Daoy (cell line): ENCODE results near the gene SOD2. TPM values are rescaled to one million over a fixed set of nuclear protein-coding genes. Genes with fewer than 3 reads are reported as not detected.
A peak's percentile ranks its signal among the peaks of the same experiment; 100 is the strongest.
"Not testable (repeated sequence)": the region's sequence is repeated elsewhere in the genome, so short reads cannot be mapped to it uniquely, and the experiment has no call there.

ENCODE experiments used
- DNase-seq: peaks from one replicate; pipeline ENCODE4 v3.0.0-alpha.2; 2015; ENCODE audit warnings: low read depth
- total RNA-seq: library from RNA; depleted of rRNA; stranded (reverse); fragments of >200 nt; shearing (Covaris generic); gene quantifications from 2 replicates; pipeline ENCODE4 v1.2.3, GENCODE V29; 2014

The SOD2 gene
- total RNA-seq, 1 experiment from 2014 or later = 244 TPM

- no peak for DNase-seq
These were observed 10.2 kb downstream of the SOD2 start for GRCh38 chr6:159682810-159683209.

GRCh38 chr6:159682295-159682694 lies 10.7 kb downstream of the SOD2 start:
- DNase-seq = no peak

GRCh38 chr6:159681191-159681880 lies 11.7 kb downstream of the SOD2 start:
- DNase-seq = no peak

- no peak for DNase-seq
These were observed 12.9 kb downstream of the SOD2 start for GRCh38 chr6:159680104-159680503.

- peak; percentile 37 for DNase-seq
These were observed 13.7 kb downstream of the SOD2 start for GRCh38 chr6:159679091-159680077.

GRCh38 chr6:159678574-159678973 lies 14.5 kb downstream of the SOD2 start:
- no peak for DNase-seq

GRCh38 chr6:159677506-159678165 lies 15.4 kb downstream of the SOD2 start:
- no peak for DNase-seq

- DNase-seq = no peak
These were observed 16.0 kb downstream of the SOD2 start for GRCh38 chr6:159676890-159677505.

- not testable (repeated sequence) for DNase-seq
These were observed 16.8 kb downstream of the SOD2 start for GRCh38 chr6:159676236-159676635.

- DNase-seq = peak; percentile 65
These were observed 27.0 kb downstream of the SOD2 start for GRCh38 chr6:159665868-159666635.

GRCh38 chr6:159663368-159663889 lies 29.6 kb downstream of the SOD2 start:
- DNase-seq = not testable (repeated sequence)

- not testable (repeated sequence) for DNase-seq
These were observed 31.1 kb downstream of the SOD2 start for GRCh38 chr6:159661977-159662376.

GRCh38 chr6:159655409-159655988 lies 37.5 kb downstream of the SOD2 start:
- no peak for DNase-seq

GRCh38 chr6:159654483-159655098 lies 38.5 kb downstream of the SOD2 start:
- peak; percentile 38 for DNase-seq

GRCh38 chr6:159650314-159650713 lies 42.7 kb downstream of the SOD2 start:
- no peak for DNase-seq

GRCh38 chr6:159649441-159649840 lies 43.6 kb downstream of the SOD2 start:
- DNase-seq = no peak

GRCh38 chr6:159646733-159647132 lies 46.3 kb downstream of the SOD2 start:
- peak; percentile 23 for DNase-seq

GRCh38 chr6:159646116-159646515 lies 46.9 kb downstream of the SOD2 start:
- DNase-seq = no peak

GRCh38 chr6:159645640-159646039 lies 47.4 kb downstream of the SOD2 start:
- no peak for DNase-seq
